ENCODE results near the gene TYMP. TPM values are rescaled to one million over a fixed set of nuclear protein-coding genes. Genes with fewer than 3 reads are reported as not detected.

The TYMP gene
- total and polyA plus RNA-seq, 10 of the 15 experiments (the other 5 are each of a cell fraction or from before 2014, with no cell fraction given) = 0.42 to 57.8 (median 24.6) TPM

GRCh38 chr22:50542416-50542927, 12.7 kb upstream of the TYMP start:
- POLR2A ChIA-PET = interaction anchor here (1.0 to 10.0 kb wide), 6 partner anchors 10 to 236 kb away, joined by 3 to 232 read pairs (median 4); partner anchors contain the start of genes LMF2, NCAPH2, SCO2 and TYMP
- Histone ChIP-seq H3K27me3 (replicated peaks in 1 of 2; ENCODE audit: control insufficient read depth in 2 of 2, insufficient read depth in 2 of 2, low read length in 1 of 2) (peaks cover 0 to under 1% of the 10 kb centered on the region in 2 experiments; a peak in 1 of 4 replicates), H3K27ac (ENCODE audit: control insufficient read depth, insufficient read depth) (peak overlapping the region; percentile 100), H4K20me1 (ENCODE audit: control insufficient read depth, insufficient read depth) (no peaks in the 10 kb centered on the region), H3K9ac (ENCODE audit: control insufficient read depth, insufficient read depth, low read length) (peak overlapping the region; percentile 97), H3K4me3 (no peak overlapping the region; the same call in 1 of the 2 replicates), H3K9me3 (replicated peaks; ENCODE audit: control insufficient read depth, insufficient read depth, low read length) (no peaks in the 10 kb centered on the region), H3K4me2 (ENCODE audit: control insufficient read depth, insufficient read depth) (peak overlapping the region; percentile 76), H2AFZ (ENCODE audit: control insufficient read depth, low read depth, low read length) (peak overlapping the region; percentile 1; the same call in 1 of the 2 replicates), H3K36me3 (ENCODE audit: control insufficient read depth in 2 of 2, insufficient read depth in 2 of 2, low read length in 1 of 2) (no peaks in the 10 kb centered on the region), H3K79me2 (ENCODE audit: control insufficient read depth, insufficient read depth, low read length) (peaks cover 9% of the 10 kb centered on the region), H3K4me1 (ENCODE audit: control insufficient read depth, insufficient read depth, low read length) (peaks cover 51% of the 10 kb centered on the region)
- RAD21 ChIA-PET (ENCODE audit: unreplicated experiment) = interaction anchor here (1.0 to 6.1 kb wide), 5 partner anchors 8 to 79 kb away, joined by 3 to 106 read pairs (median 4); partner anchors contain the start of genes LMF2, NCAPH2, SCO2 and TYMP
- DNase-seq (ENCODE audit: low read depth, low spot score) (peak; percentile 93), ATAC-seq (peak; percentile 60), FAIRE-seq (peak; percentile 94)
- intact Hi-C loops (cut with micrococcal nuclease; ENCODE audit: unreplicated experiment) (loop anchor here (5.0 kb wide), 1 partner anchor 80 kb away; no protein-coding TSS in a partner anchor), in situ Hi-C loops (cut with MboI) (no loop called here)
- 10% methylated on average over 19 of the region's 19 CpGs for WGBS (ENCODE audit: insufficient coverage, insufficient replicate concordance, low lambda C conversion rate, missing lambda C conversion rate)
- SMC1A ChIA-PET (ENCODE audit: uncharacterized antibody, unreplicated experiment) = interaction anchor here (0.7 to 3.0 kb wide), 5 partner anchors 11 to 79 kb away, joined by 3 to 18 read pairs (median 4); partner anchors contain the start of gene SCO2
- BruUV-seq (replicated peaks) = TSS peak; percentile 75
- CTCF ChIA-PET = interaction anchor here (1.7 to 3.4 kb wide), 3 partner anchors 17 to 79 kb away, joined by 5 to 24 read pairs (median 12); partner anchors contain the start of gene SCO2
- TF ChIP-seq NR2C1 (IDR thresholded peaks at IDR 0.05) (no peak), FOXM1 (IDR thresholded peaks at IDR 0.05; ENCODE audit: low read depth, low read length) (no peak), ATF7 (IDR thresholded peaks at IDR 0.05; ENCODE audit: low read depth) (peak; percentile 70), NFYB (IDR thresholded peaks at IDR 0.05; ENCODE audit: insufficient read depth, low read depth, low read length) (no peak), POLR2AphosphoS5 (IDR thresholded peaks at IDR 0.05; ENCODE audit: low read length) (peak; percentile 94), BACH1 (IDR thresholded peaks at IDR 0.05; ENCODE audit: borderline replicate concordance) (peak; percentile 77), POLR2AphosphoS2 (IDR thresholded peaks at IDR 0.05; ENCODE audit: low read depth, low read length) (no peak; the same call in 1 of the 2 replicates), YY1 (IDR thresholded peaks at IDR 0.05; ENCODE audit: low read depth, low read length) (peak; percentile 88), PML (IDR thresholded peaks at IDR 0.05; ENCODE audit: low read length) (no peak), SIN3A (IDR thresholded peaks at IDR 0.05; ENCODE audit: low read depth, low read length) (no peak), MEF2B (IDR thresholded peaks at IDR 0.05; ENCODE audit: partially characterized antibody, poor library complexity, severe bottlenecking) (peak; percentile 71), IRF4 (IDR thresholded peaks at IDR 0.05; ENCODE audit: low read depth, low read length) (peak; percentile 66), RAD51 (IDR thresholded peaks at IDR 0.05) (0 out of 2 replicates have a peak, but pooled peaks have one; percentile 8), CHD4 (IDR thresholded peaks at IDR 0.05) (no peak), EP300 (IDR thresholded peaks at IDR 0.05; ENCODE audit: borderline replicate concordance in 1 of 2, control insufficient read depth in 1 of 2, low read depth in 2 of 2, low read length in 2 of 2) (peak; percentile 65 to 74; a peak in 3 of 4 replicates), MEF2A (IDR thresholded peaks at IDR 0.05; ENCODE audit: insufficient read depth, low read depth, low read length) (no peak), RUNX3 (IDR thresholded peaks at IDR 0.05; ENCODE audit: low read length) (peak; percentile 84)
- TF ChIP-seq, protein P1, sequence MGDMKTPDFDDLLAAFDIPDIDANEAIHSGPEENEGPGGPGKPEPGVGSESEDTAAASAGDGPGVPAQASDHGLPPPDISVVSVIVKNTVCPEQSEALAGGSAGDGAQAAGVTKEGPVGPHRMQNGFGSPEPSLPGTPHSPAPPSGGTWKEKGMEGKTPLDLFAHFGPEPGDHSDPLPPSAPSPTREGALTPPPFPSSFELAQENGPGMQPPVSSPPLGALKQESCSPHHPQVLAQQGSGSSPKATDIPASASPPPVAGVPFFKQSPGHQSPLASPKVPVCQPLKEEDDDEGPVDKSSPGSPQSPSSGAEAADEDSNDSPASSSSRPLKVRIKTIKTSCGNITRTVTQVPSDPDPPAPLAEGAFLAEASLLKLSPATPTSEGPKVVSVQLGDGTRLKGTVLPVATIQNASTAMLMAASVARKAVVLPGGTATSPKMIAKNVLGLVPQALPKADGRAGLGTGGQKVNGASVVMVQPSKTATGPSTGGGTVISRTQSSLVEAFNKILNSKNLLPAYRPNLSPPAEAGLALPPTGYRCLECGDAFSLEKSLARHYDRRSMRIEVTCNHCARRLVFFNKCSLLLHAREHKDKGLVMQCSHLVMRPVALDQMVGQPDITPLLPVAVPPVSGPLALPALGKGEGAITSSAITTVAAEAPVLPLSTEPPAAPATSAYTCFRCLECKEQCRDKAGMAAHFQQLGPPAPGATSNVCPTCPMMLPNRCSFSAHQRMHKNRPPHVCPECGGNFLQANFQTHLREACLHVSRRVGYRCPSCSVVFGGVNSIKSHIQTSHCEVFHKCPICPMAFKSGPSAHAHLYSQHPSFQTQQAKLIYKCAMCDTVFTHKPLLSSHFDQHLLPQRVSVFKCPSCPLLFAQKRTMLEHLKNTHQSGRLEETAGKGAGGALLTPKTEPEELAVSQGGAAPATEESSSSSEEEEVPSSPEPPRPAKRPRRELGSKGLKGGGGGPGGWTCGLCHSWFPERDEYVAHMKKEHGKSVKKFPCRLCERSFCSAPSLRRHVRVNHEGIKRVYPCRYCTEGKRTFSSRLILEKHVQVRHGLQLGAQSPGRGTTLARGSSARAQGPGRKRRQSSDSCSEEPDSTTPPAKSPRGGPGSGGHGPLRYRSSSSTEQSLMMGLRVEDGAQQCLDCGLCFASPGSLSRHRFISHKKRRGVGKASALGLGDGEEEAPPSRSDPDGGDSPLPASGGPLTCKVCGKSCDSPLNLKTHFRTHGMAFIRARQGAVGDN (IDR thresholded peaks at IDR 0.05) = peak; percentile 100
- TF ChIP-seq, protein P2, sequence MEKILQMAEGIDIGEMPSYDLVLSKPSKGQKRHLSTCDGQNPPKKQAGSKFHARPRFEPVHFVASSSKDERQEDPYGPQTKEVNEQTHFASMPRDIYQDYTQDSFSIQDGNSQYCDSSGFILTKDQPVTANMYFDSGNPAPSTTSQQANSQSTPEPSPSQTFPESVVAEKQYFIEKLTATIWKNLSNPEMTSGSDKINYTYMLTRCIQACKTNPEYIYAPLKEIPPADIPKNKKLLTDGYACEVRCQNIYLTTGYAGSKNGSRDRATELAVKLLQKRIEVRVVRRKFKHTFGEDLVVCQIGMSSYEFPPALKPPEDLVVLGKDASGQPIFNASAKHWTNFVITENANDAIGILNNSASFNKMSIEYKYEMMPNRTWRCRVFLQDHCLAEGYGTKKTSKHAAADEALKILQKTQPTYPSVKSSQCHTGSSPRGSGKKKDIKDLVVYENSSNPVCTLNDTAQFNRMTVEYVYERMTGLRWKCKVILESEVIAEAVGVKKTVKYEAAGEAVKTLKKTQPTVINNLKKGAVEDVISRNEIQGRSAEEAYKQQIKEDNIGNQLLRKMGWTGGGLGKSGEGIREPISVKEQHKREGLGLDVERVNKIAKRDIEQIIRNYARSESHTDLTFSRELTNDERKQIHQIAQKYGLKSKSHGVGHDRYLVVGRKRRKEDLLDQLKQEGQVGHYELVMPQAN (conservative IDR thresholded peaks at IDR 0.05) = no peak
